ENCODE results near the gene RXRB.
"Not testable (repeated sequence)": the region's sequence is repeated elsewhere in the genome, so short reads cannot be mapped to it uniquely, and the experiment has no call there.

Gene RXRB

DNA sequence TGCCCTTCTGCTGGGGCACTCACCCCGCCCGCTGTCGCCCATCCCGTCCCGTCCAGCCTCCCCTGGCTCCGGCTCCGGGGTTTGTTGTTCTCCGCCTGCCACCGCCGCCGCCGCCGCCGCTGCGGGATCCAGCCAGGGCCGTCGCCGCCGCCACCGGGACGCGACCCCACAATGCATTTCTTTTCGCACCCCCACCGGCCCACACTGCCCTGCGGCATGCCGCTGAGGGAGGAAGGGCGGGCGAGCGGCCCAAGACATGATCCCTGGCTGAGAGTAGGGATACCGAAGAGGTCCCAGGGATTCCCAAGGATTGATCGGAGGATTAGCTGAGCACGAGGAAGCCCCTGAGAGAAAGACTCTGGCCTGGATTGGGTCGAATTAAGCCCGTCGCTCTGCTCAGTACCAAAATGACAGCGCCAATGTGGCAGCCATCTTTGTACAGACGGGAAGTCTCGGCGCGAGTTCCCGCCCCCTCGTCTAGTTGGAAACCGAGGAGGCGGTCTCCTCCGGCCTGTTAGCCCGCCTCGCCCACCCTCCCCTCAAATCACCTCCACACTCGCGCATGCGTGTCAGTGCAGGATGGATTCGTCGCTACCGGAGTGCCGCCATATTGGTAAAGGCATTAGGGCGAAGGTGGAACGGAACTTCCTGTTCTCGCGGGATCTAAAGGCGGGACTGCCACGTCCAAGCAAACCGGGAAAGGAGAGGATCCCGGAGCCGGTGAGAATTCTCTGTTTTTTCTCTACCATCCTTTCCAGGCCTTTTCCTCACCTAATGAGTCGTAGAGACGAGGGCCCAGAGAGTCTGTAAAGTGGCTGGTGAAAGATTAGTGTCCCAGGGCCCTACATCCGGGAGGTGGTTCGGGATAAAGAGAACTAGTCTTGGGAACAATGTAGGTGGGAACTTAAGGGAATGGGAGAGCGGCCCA is at the start of gene RXRB, which contains the start of gene SLC39A7:
TSS of gene RXRB (minus strand) at position 447 of the 928 bp plus-strand sequence. CDS start at position 258, 189 bp downstream.
TSS of gene SLC39A7 (plus strand) at position 649 of the 928 bp plus-strand sequence. CDS start 379 bp downstream, outside the sequence.
- peak; percentile 100 for DNase-seq

GRCh38 chr6:33249732-33250630 is 49.5 kb upstream of the RXRB start:
- DNase-seq: peak; percentile 29

GRCh38 chr6:33248932-33249731 is 48.7 kb upstream of the RXRB start:
- peak; percentile 98 for DNase-seq

GRCh38 chr6:33248643-33248931 is 48.1 kb upstream of the RXRB start:
- DNase-seq: peak; percentile 61

- DNase-seq: peak; percentile 92
Observed at GRCh38 chr6:33247977-33248642, 47.6 kb upstream of the RXRB start.

DNA sequence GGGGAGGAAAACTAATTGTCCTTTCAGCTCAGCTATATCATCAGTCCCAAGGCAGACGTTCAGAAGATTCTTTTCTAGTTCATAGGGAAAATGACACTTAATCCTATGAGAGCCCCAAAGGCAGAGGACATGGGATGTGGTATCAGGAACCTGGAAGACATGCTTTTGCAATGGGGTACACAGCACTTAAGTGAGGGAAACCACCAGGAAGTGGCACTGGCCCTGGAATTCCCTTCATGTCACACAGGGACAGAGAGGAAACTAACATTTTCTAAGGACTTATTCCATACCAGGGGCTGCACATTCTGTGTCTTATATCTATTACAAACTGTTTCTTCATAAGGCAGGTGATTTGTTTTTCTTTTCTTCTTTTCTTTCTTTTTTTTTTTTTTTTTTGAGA is 43.0 kb upstream of the RXRB start:
- DNase-seq: no peak

GRCh38 chr6:33241968-33242367 is 41.5 kb upstream of the RXRB start:
- DNase-seq: no peak

GRCh38 chr6:33237741-33238140 is 37.3 kb upstream of the RXRB start:
- no peak for DNase-seq

DNA sequence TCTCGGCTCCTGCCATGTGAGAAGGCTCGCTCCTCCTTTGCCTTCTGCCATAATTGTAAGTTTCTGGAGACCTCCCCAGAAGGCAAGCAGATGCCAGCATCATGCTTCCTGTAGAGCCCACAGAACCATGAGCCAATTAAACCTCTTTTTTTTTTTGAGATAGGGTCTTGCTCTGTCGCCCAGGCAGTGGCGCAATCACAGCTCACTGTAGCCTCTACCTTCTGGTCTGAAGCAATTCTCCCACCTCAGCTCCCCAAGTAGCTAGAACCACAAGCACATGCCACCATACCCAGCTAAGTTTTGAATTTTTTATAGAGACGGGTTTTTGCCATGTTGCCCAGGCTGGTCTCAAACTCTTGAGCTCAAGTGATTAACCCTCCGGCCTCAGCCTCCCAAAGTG is 36.4 kb upstream of the RXRB start:
- no peak for DNase-seq

DNA sequence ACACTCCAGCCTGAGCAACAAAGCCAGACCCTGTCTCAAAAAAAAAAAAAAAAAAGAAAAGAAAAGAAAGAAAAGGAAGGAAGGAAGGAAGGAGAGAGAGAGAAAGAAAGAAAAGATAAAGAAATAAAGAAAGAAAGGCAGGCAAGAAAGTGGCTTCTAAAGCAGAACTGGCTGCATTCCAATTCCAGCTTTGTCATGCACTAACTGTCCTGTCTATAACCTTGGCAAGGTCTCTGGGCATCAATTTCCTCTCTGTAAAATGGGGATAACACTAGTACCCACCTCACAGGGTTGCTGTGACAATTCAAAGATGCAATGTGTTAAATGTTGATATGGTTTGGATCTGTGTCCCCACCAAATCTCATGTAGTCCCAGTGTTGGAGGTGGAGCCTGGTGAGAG is 35.9 kb upstream of the RXRB start:
- DNase-seq: no peak

- DNase-seq: no peak
Observed at GRCh38 chr6:33235221-33235634, 34.8 kb upstream of the RXRB start.

DNA sequence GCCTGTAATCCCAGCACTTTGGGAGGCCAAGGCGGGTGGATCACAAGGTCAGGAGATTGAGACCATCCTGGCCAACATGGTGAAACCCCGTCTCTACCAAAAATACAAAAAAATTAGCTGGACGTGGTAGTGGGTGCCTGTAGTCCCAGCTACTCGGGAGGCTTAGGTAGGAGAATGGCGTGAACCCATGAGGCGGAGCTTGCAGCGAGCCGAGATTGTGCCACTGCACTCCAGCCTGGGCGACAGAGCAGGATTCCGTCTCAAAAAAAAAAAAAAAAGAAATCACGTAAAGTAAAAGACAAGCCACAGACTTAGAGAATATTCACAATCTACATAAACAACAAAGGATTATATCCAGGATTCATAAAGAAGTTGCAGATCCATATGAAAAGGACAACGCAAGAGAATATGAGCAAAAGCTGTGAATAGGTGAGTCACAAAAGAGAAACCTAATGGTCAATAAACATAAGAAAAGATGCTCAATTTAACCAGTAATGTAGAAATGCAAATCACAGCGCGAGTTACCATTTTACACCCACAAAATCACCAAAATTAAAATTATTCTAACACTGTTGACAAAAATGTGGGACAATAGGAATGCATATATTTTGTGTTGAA is 26.1 kb upstream of the RXRB start:
- DNase-seq: not testable (repeated sequence)

- DNase-seq: no peak
Observed at GRCh38 chr6:33217681-33218080, 17.2 kb upstream of the RXRB start.

- no peak for DNase-seq
Observed at GRCh38 chr6:33217246-33217645, 16.8 kb upstream of the RXRB start.

DNA sequence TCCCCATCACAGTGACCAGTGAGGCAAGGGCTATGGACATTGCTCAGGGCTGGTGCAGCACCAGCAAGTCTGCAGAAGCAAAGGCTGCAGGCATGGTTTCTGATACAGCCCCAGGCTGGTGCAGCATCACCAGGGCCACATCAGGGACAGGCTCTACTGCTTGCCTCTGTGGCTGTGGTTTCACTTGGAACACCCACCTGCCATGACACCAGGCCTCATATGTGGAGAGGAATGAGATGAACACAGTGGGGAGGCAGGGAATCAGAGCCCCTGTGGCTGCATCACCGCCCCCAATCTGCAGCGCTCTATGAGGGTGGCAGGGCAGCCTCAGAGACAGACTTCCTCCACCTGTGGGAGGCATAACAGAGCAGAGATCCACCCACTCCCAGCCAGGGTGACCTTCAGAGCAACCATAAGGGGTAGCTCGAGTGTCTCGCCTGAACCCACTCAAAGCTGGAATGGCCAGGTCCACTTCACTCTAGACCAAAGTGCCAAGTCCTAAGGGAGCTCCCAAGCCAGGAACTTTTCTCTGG is 15.7 kb upstream of the RXRB start:
- no peak for DNase-seq

- no peak for DNase-seq
Observed at GRCh38 chr6:33215271-33216116, 15.0 kb upstream of the RXRB start.

- peak; percentile 15 for DNase-seq
Observed at GRCh38 chr6:33213989-33214335, 13.5 kb upstream of the RXRB start.

DNA sequence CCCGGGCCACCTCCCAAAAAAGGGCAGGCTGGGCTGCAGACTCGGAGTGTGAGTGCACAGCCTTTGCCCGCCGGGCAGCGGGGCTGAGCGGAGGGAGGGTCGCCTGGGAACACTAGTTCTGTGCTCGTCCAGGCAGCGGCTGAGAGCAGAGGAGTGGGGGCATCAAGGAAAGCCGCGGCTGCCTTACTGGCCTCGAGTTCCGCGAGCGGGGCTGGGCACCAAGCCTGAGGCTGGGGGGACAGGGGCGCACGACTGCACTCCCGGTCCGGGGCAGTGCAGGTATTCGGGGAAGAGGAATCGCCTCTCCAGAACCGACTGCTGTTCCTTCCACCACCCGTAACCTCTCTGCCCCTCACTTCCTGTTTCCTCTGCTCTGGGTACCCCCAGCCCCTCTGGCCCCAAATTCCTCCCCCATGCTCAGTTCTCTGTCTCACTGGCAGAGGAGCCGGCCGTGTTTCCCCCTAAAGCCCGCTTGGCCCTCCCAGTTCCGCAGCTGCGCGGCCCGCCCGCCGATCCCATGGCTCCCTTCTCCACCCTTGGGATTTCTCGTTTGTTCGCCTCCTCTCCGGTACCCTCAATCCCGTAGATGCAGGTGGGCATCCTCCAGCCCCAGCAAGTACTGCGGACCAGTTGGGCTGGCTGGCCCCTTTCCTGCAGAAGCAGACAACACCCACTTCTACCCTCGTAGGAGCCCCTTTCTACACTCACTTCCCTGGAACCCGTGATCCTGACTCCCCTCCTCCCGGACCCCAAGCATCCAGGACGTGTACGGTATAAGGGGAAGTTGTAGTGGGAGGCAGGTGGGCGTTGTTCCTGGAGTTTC is 12.9 kb upstream of the RXRB start:
- peak; percentile 66 for DNase-seq

DNA sequence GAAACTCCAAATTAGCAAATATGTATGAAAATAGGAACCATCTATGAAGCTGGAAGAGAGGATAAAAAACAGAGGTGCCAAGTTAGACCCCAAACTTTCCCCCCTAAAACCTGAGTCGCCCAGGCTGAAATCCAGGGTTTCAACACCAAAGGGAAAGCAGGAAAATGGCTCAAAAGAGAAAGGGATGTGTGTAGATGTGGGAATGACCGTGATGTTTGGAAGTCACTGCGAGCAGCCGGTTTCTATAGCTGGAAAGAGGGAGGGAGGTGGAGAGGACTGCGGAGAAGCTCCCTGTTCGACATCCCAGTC is 12.3 kb upstream of the RXRB start:
- DNase-seq: no peak
